Activated CD4-positive, alpha-beta T cell treated with anti-CD3 and anti-CD28 coated beads for 48 hours (primary cell): ENCODE data around the gene GLYATL3.

Source experiments
- DNase-seq: peaks from one replicate; pipeline ENCODE4 v3.0.0-alpha.2; 2020

GLYATL3 gene

DNA sequence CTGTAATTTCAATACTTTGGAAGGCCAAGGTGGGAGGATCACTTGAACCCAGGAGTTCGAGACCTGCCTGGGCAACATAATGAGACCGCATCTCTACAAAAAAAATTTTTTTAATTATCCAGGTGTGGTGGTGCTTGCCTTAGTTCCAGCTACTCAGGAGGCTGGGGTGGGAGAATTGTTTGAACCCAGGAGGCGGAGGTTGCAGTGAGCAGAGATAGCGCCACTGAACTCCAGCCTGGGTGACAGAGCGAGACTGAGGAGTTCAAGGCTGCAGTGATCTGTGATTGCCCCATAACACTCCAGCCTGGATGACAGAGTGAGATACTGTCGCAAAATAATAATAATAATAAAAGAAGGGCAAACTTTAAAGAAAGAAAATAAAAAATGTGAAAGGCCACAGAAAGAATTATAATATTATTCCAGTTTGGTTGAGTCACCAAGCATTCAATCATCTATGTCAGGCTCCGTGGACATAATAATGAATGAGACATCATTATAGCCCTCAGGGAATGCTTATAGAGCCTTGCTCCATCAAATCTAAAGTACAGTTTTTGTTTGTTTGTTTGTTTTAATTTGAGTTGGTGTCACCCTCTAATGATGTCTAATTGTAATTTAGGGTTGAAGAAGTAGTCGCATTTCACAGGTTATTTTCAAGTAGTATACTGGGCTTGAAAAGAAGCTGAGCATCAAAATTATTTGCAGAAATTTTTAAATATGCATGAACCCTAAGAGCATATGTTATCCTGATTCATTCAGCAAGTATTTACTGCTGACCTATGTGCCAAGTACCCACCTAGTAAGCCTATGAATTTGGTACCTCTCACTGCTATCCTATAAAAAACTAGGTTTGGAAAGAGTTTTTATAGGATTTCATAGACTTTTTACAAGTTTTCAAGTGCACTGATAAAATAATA lies 15.1 kb downstream of the GLYATL3 start:
- no peak for DNase-seq

DNA sequence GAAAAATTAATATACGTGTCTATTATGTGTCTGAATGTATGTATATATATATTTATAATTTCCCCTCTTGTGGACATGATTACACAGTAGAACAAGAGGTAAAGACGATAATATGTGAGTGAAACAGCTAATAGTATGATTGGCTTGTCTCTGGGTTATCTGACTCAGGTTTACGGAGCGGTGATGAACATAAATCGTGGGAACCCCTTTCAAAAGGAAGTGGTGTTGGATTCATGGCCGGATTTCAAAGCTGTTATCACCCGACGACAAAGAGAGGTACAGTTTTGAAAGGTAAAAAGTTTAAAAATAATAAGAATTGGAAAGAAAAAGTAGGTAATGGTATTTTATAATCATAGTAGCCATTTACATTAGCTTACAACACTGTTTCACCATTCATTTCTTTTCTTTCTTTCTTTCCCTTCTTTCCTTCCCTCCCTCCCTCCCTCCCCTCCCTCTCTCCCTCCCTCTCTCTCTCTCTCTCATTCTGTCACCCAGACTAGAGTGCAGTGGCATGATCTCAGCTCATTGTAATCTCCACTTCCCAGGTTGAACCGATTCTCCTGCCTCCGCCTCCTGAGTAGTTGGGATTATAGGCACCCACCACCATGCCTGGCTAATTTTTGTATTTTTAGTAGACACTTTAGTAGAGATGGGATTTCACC lies 15.9 kb downstream of the GLYATL3 start:
- no peak for DNase-seq

DNA sequence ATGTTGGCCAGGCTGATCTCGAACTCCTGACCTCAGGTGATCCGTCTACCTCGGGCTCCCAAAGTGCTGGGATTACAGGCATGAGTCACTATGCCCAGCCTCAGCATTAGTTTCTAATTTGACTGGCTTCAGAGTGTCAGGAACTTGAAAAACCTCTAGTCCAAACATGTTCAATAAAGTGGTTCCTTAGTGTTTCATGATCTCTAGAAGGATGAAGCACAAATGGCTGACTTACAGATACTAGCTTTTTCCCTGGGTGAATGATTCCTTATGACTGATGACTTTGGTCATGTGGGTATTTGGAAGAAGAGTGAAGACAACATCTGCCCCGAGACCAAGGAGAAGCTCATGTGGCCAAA lies 16.4 kb downstream of the GLYATL3 start:
- no peak for DNase-seq

DNA sequence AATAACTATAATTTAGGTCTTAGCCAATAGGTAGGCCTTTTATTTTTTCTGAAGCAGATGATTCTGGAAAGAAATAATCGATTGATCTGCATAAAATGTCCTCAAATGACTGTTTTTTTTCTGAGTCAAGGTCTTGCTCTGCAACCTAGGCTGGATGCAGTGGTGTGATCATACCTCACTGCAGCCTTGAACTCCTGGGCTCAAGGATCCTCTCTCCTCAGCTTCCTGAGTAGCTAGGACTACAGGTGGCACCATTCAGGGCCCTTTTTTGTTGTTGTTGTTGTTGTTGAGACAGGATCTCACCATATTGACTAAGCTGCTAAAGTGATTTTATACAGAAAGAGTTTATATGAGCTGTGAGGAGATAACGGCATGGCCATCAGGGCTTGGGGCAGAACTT lies 18.2 kb downstream of the GLYATL3 start:
- DNase-seq = no peak

DNA sequence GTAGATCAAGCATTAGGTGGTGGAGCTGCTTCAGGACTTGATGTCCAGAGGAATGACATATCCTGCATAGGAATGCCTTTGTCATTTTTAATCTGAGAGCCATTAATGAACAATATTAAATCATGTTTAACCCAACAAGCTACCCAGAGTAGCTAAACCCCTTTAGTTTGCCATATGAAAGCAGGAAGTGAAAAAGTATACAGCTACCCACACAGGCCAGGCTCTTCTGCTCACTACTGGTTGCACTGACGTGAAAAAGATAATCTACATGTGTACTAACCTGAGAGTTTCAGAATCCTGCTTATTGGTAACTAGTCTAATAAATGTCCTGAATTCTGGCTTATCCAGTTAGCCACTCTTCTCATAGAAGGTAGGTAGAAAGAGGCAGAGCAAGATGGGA lies 19.9 kb downstream of the GLYATL3 start:
- DNase-seq = no peak

DNA sequence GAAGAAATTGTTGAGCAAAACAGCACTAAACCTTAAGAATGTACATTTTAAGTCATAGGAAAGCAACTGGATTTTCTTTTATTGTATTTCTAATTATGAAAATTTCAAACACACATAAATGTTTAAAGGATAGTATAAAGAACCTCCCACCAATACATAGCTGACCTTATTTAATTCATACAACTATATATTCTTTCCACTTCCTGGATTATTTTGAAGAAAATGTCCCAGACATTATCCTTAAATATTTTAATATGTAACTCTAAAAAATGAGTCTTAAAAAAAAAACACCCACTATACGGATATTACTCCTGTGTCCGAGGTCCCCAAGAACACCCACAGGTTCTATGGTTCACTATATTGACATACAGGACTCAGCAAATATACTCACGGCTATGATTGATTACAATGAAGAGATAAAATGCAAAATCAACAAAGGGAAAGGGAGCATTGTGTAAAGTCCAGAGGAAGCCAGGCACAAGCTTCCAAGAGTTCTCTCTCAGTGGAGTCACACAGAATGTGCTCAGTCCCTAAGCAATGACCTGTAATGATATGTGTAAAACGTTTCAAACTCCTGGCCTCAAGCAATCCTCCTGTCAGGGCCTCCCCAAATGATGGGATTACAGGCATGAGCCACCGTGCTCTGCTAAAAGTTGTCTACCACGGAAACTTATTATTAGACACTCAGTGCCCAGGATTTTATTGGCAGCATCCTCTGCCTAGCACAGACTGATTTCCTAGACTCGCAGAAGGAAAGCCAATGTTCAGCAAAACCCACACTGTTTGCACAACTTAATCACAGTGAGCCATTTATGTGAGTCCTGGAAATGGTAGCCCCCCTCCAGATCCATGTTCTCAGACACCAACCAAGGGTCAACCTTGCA lies 23.2 kb downstream of the GLYATL3 start:
- DNase-seq = no peak

DNA sequence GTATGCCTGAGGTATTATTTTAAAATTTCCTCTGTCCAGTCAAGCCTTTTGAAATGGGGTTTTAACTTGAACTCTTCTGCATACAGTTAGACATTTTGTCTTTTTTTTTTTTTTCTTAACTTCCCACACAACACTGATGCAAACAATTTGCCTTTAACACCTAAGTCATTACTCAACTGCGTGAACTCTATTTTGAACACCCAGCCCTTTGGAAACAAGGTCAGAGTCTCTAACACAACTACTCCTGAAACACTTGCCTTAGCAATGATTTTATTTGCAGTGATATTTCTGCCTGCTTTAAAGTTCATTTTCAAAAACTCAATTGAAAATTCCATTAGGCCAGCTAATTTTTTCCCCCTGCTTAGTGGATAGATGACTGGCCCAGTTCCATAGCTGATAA lies 24.2 kb downstream of the GLYATL3 start:
- no peak for DNase-seq

DNA sequence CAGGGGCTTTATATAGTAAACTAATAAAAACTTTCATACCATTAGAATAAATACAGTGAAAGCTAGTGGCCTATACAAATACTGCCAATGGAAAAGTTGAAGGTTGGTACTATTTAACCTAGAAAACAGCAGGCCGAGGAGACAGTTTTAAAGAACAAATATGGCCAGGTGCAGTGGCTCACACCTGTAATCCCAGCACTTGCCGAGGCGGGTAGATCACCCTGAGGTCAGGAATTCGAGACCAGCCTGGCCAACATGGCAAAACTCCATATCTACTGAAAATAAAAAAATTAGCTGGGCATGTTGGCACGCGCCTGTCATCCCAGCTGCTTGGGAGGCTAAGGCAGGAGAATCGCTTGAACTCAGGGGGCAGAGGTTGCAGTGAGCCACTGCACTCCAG lies 24.8 kb downstream of the GLYATL3 start:
- DNase-seq = no peak

DNA sequence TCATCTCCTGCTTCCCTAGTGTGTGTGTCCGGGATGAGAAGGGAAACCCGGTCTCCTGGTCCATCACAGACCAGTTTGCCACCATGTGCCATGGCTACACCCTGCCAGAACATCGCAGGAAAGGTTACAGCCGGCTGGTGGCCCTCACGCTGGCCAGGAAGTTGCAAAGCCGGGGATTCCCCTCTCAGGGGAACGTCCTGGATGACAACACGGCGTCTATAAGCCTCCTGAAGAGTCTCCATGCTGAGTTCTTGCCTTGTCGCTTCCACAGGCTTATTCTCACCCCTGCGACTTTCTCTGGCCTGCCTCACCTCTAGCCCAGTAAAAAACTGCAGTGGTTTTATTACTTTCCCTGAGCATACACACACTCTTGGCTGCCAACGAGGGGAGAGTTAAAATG lies 26.9 kb downstream of the GLYATL3 start:
- DNase-seq = no peak

DNA sequence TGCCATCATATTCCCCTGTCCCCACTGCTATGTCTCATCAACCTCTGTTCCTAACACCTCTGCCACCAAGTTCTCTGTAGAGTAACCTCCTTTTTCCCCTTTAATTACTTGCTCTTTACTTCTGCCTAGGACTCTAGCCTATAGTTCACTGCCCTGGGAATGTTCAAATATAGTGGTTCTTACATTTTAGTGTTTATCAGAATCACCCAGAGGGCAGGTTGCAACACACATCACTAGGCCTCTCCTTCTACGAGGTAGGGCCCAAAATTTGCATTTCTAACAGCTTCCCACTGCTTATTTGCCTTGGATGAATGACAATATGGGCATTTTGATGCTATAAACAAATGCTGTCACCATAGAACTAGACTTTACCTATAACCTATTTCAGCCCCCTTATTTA lies 27.6 kb downstream of the GLYATL3 start:
- no peak for DNase-seq

DNA sequence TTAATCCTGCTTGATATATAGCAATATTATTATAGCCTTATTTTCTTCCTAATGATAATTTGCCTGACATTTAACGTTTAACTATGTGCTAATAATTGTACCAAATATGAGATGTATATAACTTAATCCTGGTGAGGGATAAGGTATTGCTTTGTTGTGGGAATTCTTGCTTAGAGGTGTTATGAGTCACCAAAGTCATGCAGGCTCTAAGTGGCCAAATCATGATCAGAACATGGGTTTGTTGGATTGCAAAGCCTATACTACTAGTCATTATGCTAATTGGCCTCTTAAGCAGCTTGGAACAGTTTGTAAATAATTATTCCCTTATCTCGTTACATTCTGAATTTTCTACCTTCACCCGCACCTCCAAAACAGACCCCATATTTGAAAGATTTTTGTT lies 28.8 kb downstream of the GLYATL3 start:
- no peak for DNase-seq

DNA sequence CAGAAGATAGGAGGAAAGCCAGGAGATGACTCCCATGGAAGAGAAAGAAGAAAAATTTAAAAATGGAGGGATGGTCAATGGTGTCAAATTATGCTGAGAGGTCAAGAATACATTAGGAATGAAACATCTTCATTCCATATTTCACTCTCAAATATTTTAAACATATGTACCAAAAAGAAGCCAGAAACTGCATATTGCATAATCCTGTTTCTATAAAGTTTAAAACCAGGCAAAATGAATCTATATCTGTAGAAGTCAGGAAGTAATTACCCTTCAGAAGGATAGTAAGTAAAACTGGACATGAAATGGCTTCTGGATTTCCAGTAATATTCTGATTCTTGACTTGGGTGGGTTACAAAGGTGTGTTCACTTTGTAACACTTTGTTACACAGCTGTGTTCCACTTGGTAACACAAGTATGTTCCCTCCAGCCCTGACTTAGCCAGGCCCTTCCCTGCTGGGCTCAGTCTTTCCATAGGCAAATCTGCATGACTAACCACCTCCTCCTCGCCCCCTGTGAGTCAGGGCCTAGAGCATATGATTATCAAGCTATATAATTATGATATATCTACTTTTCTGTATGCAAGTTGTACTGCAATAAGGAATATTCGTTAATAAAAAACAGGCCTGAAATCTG lies 30.5 kb downstream of the GLYATL3 start:
- DNase-seq = no peak

DNA sequence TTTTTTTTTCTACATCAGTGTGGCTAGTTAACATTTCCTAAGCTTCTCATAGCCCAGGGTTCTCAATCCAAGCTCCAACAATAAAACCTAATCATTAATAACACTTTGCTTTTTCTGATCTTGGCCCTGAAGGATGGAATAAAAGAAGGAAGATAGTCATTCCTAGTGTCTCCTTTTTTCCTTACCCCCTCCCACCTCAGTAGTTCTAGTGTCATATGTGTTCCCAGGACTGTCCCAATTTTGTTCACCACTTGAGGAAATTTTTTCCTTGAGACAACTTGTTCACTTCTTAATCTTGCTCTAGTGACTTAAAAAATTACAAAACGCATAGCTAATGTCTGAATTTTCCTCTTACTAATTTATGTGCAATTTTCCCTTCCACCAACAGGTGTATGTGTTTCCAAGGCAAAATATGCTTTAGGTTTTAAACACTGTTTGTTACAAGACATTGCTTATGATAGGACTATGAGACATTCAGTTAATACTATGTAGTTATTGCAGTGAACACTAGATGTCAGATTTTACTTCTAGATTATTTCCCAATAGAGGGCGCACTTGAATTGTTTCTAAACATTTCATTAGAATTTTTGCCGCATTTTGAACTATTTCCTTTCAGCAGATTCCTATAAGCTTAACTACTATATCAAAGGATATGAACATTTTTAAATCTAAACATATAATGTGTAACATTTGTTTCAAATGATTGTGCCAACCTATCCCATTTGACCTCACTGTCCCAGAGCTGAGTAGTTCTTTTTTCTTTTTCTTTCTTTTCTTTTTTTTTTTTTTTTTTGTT lies 32.2 kb downstream of the GLYATL3 start:
- no peak for DNase-seq

DNA sequence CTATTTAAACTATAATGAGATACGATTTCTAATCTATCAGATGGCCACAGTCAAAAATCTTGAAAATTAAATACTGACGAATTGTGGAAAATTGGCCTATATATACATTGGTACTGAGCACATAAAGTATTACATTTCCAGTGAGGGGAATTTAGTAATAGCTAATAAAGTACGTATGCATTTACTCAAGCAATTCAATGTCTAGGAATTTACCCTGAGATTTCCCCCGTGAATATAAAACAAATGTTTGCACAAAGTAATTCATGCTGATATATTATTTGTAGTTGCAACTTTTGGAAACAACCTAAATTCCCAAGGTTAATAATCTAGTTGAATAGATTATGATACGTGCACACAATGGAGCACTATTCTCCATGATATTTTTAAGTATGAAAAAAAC lies 36.1 kb downstream of the GLYATL3 start:
- no peak for DNase-seq

DNA sequence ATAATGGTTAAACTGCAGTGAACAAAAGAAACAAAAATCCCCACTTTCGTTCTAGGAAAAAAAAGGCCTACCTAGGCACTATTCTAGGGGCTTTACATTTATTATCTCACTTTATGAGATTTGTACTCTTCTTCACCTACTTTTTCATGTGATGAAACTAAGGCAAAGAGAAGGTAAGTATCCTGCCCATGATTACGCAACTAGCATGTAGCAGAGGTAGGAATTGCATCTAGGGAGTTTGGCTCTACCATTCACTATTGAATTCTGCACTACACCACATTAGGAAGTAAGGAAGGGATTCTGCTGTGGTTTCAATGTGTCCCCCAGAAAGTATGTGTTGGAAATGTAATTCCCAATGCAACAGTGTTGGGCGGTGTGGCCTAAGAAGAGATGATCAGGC lies 39.4 kb downstream of the GLYATL3 start:
- DNase-seq = no peak

DNA sequence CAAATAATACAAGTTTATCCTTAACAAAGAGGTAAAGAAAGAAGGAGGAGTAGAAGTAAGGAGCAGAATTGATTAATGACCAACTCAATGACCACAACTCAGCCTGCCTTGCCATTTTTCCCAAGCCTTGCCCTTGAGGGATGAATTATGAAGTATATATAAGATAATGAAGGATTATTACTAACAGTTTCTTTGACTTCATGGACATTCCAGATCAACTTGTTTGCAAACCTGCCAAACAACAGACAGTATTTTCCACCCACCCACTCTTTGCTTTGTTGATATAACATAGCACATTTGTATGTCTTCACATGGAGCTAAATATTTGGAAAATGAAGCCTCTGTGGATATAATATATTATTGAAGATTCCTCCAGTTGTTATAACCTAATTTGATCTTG lies 40.9 kb downstream of the GLYATL3 start:
- DNase-seq = no peak

DNA sequence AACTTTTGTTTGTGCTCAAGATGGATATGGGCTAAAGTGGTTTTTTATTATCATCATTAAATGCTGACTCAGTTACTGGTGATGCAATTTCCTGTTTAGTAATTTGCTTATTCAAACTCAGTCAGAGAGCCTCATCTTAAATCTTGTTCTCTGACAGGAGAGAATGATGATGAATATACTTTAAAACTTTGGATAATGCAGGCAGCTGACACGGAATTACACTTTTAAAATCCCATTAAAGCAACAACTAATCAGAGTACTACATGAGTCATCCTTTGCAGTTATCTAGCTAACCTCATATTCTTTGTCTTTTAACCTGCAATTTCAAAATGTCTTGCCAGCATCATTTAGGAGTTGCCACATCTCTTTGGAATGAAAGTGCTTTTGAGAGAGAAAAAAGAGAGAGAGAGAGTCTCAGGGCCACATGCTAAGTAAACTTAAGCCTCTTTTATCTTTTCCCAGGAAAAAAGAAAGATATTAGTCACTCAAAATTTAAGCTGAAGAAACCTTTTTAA lies 41.5 kb downstream of the GLYATL3 start:
- DNase-seq = no peak

DNA sequence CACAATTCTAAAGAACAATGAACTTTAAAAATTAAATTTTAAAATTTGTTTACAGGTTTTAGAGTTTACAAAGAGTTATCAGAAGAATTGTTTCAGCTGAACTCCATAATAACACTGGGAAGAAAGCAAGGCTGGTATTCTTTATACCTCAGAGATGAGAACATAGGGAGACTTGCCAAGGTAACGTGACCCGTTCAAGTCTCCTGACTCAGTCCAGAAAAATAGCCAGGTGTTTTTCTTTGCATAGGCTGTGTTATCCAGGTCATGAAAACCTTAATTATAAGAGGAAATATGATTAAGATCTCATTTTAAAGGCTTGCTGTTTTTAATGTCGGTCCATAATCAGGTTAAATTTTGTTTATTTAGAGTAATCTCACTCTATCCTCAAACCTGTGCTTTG lies 42.2 kb downstream of the GLYATL3 start:
- no peak for DNase-seq

DNA sequence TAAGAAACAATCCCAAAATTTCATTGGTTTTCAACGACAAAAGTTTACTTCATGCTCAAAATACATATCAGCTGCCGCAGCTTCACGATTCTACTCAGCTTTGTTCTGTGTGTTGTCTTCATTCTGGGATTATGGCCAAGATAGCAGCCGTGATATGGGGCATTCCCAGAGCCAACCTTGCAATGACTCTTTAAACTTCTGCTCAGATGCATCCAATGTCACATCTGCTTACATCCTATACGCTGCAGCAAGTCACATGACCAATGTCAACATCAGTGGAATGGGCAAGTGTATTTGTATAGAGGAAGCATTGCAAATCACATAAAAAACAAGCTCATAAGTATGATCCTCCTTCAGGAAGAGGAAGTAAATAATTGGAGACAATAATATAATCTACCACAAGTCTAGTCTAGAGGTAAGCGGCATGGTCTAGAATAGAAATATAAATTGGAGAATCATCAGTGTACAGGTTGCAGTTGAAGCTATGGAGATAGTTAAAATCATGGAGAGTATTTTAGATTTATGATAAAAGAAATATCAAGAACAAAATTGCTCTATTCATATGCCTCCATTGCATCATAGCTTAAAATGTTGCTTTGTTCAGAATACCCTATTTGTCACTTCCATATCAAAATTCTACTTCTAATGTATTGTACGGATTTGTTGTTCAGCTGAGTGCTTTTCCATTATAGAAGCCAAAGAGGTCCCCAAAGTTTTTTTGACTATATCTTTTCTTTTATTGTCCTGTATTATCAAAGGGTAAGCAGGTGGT lies 43.5 kb downstream of the GLYATL3 start:
- DNase-seq = no peak

DNA sequence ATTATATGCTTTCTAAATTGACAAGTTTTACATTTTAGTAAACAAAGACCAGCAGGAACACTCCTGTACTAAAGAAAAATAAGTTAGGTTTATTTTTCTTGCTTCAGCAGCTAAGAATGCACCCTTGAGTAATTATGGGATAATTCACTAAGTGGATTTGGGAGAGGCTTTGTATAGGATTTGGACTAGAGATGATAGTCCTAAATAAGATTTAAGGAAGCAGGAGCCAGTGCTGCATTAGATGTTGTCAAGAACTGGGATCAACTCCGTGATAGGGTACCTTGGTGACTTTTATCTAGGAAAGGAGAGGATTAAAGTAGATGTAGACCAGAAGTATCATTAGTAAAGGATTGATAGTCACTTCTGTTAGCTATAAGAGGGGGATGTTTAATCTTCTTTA lies 46.6 kb downstream of the GLYATL3 start:
- no peak for DNase-seq

DNA sequence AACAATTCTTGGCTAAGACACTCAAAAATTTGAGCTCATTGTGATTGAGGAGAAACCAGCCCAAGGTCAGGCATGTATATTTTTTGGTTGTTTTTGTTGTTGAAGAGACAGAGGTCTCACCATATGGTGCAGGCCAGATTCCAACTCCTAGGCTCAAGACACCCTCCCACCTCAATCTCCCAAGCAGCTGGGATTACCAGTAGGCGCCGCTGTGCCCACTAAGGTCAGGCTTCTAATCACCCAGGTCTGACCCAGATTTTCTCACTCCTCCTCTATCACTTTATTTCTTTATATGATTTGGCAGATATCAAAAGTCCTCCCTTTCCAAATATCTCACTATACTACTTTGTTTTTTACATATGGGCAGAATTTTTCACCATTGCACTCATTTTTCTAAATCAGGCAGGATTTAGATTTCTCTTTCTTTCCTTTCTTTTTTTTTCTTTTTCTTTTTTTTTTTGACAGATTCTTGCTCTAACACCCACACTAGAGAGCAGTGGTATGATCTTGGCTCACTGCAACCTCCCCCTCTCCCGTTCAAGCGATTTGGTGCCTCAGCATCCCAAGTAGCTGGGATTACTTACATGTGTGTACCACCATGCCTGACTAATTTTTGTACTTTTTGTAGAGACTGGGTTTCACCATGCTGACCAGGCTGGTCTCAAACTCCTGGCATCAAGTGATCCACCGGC lies 49.0 kb downstream of the GLYATL3 start:
- DNase-seq = no peak
